Fibroblast of upper back skin (primary cell): ENCODE data around the gene TGM5.
A peak's percentile ranks its signal among the peaks of the same experiment; 100 is the strongest.
"Not testable (repeated sequence)": the region's sequence is repeated elsewhere in the genome, so short reads cannot be mapped to it uniquely, and the experiment has no call there.

Experiments used
- DNase-seq: peaks from one replicate; pipeline ENCODE4 v3.0.0-alpha.2; 2013

Gene TGM5

GRCh38 chr15:43275740-43276562 lies 9.2 kb upstream of the TGM5 start:
- no peak for DNase-seq

GRCh38 chr15:43274136-43274535 lies 7.4 kb upstream of the TGM5 start:
- no peak for DNase-seq

- DNase-seq, result no peak
These were observed 6.5 kb upstream of the TGM5 start for GRCh38 chr15:43273243-43273642.

DNA sequence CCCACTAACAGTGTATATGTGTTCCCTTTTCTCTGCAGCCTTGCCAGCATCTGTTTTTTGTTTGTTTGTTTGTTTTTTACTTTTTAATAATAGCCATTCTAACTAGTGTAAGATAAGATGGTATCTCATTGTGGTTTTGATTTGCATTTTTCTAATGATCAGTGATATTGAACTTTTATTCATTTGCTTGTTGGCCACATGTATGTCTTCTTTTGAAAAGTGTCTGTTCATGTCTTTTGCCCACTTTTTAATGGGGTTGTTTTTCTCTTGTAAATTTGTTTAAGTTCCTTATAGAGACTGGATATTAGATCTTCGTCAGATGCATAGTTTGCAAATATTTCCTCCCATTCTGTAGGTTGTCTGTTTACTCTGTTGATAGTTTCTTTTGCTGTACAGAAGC lies 5.2 kb upstream of the TGM5 start:
- not testable (repeated sequence) for DNase-seq

GRCh38 chr15:43270676-43271306 lies 4.1 kb upstream of the TGM5 start:
- no peak for DNase-seq

DNA sequence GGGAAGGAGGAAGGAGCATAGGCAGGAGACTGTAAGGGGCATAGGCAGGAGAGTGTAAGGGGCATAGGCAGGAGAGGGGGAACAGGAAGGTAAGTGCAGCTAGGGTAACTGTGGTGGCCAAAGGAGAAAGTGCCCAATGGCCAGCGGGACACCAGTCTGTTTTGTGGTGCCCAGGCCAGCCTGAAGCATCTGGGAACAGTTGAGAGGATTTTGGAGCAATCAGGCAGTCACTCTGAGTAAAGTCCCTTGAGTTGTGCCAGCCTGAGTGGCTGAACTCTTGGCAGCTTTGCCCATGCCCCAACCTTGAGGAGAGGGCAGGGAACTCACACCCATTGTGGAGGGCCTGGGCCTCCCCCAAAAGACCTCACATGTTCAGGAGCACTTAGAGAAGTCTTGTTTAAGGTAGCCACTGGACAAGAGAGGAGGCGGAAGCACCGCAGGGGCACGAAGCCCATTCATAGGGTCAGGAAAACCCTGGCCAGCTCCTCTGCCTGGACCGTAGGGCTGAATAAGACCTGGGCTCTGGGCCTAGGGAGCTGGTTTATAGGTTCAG lies 3.5 kb upstream of the TGM5 start:
- DNase-seq, result no peak

DNA sequence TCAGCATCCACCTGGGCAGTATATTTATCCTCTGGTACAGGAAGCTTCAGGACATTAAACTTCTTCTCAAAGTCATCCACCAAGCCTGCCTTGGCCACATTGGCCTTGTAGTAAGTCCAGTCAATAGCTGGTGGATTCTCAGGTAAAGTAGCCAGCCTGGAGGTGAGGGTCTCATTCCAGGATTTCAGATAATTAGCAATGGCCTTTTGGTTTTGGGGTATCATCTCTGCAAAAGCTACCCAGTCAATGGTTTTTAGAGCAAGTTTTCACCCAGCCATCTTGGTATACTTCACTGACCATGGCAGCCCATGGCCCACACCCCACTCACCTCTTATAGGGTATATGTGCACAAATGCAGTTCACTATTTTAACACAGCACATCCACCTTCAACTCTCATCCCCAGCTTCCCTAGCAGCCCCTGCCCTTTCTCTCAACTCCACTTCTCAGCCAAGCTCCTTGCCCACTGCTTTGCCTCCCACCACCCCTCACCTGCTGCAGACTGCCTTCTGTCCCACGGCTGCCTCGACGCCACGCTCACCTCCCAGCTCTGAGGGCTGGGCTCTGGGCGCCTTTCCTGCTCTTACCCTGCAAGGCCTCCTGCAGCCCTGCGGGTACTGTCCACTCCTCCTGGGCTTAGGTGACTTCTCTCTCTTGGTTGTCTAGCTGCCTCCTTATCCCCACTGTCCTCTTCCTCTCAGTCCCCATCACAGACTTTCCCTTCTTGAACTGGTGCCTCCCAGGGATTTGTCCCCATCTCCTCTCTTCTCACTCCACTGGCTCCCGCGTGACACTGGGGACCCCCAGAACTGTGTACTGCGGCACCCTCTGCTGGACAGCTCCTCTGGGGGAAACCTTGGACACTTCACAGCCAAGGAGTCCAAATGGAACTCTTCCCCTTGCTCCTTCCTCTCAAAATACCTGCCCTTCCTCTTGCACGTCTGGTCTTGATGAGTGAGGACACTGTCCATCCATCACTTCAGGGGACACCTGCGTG lies 1.7 kb upstream of the TGM5 start:
- DNase-seq, result peak; percentile 16

DNA sequence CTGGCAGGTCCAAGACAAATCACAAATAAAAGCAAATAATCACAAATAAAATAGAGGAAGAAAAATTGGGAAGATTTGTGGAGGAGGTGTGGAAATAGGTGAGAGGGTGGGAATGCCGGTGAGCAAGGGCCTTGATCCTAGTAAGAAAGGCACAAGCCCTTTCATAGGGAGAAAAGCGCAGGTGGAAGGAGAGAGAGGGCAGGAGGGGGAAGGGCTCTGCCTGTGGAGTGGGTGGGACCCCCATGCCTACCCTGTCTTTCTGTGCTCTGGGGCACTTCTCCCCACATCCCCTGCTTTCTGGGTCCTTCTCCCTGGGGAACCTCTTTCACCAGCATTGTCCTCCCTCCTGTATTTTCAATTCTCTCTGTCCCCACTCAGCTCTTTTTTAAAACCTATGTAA lies 711 bp upstream of the TGM5 start:
- no peak for DNase-seq

GRCh38 chr15:43266386-43266785 lies 342 bp downstream of the TGM5 start:
- no peak for DNase-seq

- no peak for DNase-seq
These were observed 6.6 kb downstream of the TGM5 start for GRCh38 chr15:43260011-43260615.

- DNase-seq, result no peak
These were observed 7.9 kb downstream of the TGM5 start for GRCh38 chr15:43258781-43259180.

- no peak for DNase-seq
These were observed 10.4 kb downstream of the TGM5 start for GRCh38 chr15:43256341-43256740.

DNA sequence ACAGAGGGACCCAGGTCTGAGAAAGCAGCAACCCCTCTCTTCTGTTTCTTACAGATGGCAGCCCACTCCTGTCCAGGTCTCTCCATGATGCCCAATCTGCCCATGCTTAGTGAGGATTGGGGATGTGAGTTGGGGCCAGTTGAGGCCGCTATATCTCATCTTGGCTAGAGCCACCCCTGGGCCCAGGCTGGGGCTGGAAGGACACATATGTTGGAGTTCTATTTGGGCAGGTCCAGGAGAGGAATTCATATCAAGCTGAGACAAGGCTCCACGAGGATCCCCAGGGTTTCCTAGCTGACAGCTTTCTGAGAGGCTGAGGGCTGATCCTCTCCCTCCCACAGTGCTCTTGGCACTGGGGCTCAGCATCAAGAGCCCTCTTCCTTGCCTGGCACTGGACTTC lies 11.4 kb downstream of the TGM5 start:
- no peak for DNase-seq

- DNase-seq, result peak; percentile 6
These were observed 13.0 kb downstream of the TGM5 start for GRCh38 chr15:43253431-43254403.

DNA sequence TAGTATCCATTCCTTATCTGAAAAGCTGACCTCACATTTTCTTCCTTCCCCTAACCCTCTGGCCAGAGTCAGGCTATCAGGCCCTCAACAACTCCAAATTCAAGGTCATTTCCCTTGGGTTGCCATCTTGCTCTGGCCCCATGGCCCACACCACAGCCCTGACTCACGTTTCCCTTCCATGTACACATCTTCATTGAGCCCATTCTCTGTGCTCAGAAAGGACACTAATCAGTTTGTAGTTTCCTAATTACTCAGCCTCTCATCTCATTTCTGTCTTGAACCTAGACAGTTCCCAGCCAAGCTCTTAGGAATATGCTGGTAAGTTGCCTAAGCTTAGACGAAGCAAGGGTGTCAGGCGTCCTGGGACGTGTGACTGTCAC lies 14.9 kb downstream of the TGM5 start:
- DNase-seq, result no peak

GRCh38 chr15:43251185-43251870 lies 15.4 kb downstream of the TGM5 start:
- no peak for DNase-seq

GRCh38 chr15:43250785-43251184 lies 15.9 kb downstream of the TGM5 start:
- DNase-seq, result no peak

DNA sequence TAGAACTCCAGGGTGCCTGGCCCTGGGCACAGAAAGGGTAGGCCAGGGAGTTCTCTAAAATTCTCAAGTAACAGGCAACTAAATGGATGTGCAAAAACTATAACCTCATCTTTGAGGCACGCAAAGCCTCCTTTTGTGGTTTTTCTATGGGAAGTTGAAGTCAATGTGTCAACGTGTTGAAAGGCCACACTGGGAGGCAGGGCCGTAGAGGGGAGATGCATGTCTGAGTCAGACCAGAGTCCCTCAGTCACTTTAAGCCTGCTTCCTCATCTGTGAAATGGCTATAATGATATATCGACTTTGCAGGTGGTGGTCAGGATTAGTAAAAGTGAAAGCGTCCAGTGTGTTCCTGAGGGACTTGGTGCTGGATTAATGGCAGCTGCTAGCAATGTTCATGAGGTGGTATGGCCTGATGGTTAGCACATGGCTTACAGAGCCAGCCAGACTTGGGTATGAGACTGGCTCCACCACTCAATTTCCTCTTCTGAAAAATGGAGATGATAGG lies 17.0 kb downstream of the TGM5 start:
- DNase-seq, result peak; percentile 90

GRCh38 chr15:43249236-43249635 lies 17.5 kb downstream of the TGM5 start:
- DNase-seq, result peak; percentile 25

DNA sequence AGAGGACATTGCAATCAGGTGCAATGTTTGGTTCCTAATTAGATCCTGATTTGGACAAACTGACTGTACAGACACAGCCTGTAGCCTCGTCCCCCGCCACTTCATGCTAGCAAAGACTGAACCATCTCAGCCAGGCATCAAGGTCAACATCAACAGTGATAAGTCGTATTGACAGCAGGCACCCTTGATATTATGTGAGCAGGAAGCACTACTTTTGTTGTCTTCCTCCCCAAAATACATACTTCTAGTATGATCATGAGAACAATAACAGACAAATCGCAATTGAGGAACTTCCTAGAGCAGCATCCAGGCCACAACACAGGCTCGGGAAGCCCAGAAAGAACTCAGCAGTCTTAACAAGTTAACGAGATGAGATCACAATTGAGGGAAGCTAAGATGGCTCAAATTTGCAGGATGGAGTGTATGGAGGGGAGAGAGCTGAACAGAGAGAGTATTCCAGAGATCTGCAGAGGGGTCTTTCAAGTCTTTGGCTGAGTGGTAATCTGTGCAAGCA lies 20.4 kb downstream of the TGM5 start:
- DNase-seq, result no peak
